Fibroblast of skin of abdomen (primary cell): ENCODE data around the gene ANKRD23.

ENCODE experiments used
- DNase-seq: peaks from one replicate; pipeline ENCODE4 v3.0.0-alpha.2; 2013

ANKRD23 gene

DNA sequence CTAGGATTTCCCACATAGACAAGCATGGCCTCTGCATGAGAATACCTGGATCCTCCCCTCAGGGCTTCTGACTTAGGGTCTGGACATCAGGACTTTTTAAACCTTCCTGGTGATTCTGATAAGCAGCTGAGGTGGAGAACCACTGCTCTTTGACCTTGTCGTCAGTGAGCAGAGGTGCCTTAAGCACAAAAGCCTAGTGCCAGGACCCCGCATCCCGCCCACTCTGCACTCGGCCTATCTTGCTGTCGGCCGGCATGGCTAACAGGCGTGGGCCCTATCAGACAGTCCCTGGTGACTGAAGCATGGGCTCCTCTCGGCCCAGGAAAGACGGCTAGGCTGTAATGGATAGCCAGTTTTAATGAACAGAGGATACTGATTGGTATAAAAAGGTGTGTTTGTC lies 6.2 kb downstream of the ANKRD23 start:
- no peak for DNase-seq

GRCh38 chr2:96835830-96836229 lies 8.0 kb downstream of the ANKRD23 start:
- no peak for DNase-seq

- peak; percentile 71 for DNase-seq
Observed at GRCh38 chr2:96832754-96833507, 10.9 kb downstream of the ANKRD23 start.

GRCh38 chr2:96832408-96832753 lies 11.4 kb downstream of the ANKRD23 start:
- no peak for DNase-seq

DNA sequence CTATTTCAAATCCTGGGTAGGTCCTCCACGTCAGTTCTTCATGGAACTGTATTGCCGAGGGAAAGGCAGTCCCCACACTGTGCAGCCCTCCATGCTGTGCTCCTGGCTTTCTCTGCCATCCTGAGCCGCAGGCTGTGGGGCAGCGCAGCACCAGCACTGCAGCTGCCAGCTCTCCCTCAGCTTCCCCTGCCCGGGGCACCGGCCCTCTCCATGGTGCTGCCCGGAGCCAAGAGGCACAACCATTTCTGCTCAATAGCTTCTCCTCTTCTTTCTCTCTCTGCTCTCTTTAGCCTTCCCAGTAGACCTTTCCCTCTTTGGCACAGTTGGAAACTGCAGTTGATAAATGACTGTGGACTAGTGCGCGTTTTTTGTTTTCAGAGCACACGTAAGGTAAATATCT lies 12.1 kb downstream of the ANKRD23 start:
- DNase-seq = no peak

DNA sequence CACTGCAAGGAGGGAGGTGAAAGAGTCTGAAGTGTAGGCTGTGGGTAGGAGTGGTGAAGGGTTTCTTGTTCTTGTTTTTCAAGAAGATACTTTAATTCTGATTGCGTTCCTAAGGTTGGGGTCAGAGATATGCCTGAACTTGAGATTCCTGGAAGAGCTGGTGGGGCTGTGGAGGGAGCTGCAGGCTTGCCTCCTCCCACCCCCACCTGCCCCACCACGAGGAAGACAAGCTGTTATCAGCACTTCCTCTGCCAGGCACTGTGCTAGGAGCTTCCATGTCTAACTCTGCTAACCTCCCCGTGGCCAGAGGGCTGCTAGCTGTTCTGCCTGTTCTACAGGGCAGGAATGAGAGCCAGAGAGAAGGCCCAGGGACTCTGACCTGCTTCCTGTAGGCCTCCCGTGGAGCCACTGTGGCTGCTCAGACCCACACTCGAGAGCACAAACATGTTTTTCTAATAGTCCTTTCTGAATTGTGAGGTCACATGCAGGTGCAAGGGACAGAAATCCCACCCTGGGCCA lies 13.7 kb downstream of the ANKRD23 start:
- DNase-seq = no peak

GRCh38 chr2:96828874-96829273 lies 14.9 kb downstream of the ANKRD23 start:
- DNase-seq = no peak

- DNase-seq = no peak
Observed at GRCh38 chr2:96828436-96828835, 15.4 kb downstream of the ANKRD23 start.

DNA sequence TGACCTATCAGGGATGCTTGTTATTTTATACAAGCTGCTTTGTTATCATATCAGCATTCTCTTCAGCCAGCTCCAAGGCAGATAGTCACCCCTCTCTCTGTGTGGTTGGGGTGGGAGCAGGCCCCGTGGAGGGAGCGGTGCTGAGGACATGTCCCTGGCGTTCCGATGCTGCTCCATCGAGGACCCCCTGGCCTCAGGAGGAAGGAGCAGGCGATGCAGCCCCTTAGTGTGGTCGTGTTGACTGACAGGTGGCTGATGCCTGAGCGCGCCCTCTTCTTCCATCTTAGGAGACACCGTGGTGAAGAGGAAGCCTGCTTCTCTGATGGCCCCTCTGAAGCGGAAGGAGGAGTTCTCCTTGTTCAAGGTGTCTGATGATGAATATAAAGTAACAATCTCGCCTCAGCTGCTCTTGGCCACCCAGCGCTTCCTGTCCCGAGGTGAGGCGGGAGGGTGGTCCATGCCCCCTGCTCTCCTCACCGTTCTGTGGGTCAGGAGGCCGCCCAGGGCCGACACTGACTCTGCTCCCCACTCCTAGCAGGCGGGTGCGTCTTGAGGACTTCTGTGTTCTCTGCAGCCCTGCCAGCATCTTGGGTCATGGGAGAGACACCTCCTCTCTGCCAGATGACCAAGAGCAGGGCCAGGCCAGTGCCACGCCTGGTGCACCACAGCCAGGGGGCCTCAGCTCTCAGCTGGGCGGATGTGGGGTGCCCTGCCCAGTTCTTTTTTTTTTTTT lies 17.1 kb downstream of the ANKRD23 start:
- no peak for DNase-seq

- DNase-seq = no peak
Observed at GRCh38 chr2:96825057-96825456, 18.8 kb downstream of the ANKRD23 start.

DNA sequence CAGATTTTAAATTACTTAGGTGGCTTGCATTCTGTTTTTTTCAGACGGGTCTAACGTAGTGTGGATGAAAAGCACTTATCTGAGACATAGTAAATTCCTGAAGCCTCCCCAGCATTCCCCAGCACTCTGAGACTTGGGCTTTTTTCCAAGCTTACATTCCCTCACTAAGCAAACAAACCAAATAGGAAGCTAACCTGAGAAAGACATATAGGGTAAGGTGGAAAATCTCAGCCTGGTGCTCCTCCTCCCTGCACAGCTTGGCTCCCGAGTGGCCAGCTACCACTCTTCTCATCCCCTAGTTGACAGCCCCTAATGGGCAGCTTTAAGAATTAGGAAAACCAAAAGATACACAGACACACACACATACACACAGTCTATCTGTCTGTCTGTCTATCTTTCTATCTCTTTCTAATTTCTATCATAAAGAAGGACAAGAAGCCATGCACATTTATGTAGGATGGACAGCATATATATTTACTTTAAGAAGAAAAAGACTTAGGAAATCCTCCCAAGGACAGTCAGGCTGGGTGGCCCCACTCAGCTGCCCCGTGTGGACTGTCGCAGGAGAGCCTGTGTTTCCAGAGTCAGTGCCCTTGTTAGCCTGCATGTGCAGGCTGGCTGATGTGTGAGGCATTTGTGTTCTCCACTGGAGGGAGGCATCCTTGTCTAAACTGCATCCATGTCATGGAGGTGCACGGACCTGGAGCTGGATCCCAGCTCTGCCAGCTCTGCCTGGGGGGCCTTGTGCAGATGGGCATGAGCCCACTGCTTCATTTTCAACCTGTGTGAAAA lies 19.5 kb downstream of the ANKRD23 start:
- peak; percentile 44 for DNase-seq

GRCh38 chr2:96823198-96823597 lies 20.6 kb downstream of the ANKRD23 start:
- DNase-seq = no peak

GRCh38 chr2:96822786-96823185 lies 21.0 kb downstream of the ANKRD23 start:
- no peak for DNase-seq

- DNase-seq = no peak
Observed at GRCh38 chr2:96821113-96821675, 22.6 kb downstream of the ANKRD23 start.

- no peak for DNase-seq
Observed at GRCh38 chr2:96819876-96820511, 23.8 kb downstream of the ANKRD23 start.

DNA sequence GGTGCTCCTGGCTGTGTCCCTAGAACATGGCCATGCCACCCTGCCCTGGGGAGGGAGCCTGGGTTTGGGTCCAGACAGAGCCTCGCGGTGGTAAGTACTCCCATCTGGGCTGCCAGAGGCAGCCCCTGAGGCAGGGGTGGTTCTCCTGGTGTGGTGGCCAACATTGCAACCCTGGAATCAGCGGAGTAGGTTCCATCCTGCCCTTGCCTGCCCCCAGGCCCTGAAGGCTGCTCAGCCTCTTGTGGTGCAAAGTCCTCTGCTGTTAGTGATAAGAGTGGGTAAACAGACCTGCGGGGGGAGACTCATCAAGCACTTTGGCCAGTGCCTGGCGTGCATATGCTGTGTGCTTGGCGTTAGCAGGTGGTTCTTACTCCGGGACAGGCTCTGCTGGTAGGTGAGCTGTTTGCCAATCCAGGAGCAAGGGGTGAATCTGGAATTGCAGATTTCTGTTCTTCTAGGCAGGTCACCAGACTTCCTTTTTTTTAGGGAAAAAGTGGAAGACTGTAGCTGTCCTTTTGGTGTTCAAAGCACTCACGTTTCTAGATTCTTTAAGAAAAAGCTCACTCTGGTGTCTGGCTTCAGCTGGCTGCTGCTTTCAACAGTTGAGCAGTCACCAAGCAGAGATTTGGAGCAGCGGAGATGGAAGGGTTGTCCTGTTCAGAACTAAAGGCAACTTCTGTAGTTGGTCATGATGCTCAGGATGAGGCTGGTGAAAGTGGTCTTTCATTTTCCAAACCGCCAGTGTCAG lies 24.5 kb downstream of the ANKRD23 start:
- DNase-seq = no peak

DNA sequence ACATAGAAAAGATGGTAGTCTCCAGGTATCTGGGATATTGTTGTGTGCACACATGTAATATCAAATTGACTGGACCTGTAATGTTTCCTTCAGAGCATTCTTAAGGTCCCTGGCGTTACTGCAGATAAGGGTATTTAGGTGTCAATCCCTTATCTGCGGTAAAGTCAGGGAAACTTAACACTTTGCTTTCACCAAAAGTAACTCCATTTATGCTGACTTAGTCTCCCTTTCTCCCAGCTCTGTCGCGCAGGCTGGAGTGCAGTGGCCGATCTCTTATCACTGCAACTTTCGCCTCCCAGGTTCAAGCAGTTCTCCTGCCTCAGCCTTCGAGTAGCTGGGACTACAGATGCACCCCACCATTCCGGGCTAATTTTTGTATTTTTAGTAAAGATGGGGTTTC lies 25.9 kb downstream of the ANKRD23 start:
- DNase-seq = no peak

- no peak for DNase-seq
Observed at GRCh38 chr2:96816836-96817702, 26.8 kb downstream of the ANKRD23 start.

DNA sequence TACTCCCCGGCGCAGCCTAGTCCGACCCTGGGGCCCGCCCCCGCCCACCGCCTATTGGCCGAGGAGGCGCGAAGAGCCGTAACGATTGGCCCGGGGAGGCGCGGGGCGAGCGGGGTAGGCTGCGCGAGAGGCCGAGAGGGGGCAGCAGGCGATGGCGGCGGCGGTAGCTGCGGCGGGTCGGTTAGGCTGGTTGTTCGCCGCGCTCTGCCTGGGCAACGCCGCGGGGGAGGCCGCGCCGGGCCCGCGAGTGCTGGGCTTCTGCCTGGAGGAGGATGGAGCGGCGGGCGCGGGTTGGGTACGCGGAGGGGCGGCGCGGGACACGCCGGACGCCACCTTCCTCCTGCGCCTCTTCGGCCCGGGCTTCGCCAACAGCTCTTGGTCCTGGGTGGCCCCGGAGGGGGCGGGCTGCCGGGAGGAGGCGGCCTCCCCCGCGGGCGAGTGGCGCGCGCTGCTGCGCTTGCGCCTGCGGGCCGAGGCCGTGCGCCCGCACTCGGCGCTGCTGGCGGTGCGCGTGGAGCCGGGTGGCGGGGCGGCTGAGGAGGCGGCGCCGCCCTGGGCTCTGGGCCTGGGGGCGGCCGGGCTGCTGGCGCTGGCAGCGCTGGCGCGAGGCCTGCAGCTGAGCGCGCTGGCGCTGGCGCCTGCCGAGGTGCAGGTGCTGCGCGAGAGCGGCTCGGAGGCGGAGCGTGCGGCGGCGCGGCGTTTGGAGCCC lies 27.5 kb downstream of the ANKRD23 start, which contains the start of gene CNNM3:
CNNM3 (plus strand) TSS at position 142 of the 709 bp plus-strand sequence; CDS start at position 152, 10 bp downstream.
- peak; percentile 90 for DNase-seq
